Retinal pigment epithelial cell (primary cell): ENCODE measurements around the gene CECR2.

ENCODE experiments used
- DNase-seq: peaks from one replicate; pipeline ENCODE4 v3.0.0-alpha.2; 2010; ENCODE audit warnings: low read depth
- H3K4me3 ChIP-seq: 2 replicates; pipeline ENCODE4 v1.5.1; 2011; ENCODE audit warnings: mild to moderate bottlenecking, low read length, control low read depth, moderate library complexity
- CTCF ChIP-seq: conservative IDR thresholded peaks from 2 replicates; pipeline ENCODE4 v1.5.1; 2011; ENCODE audit warnings: low read depth, low read length, control low read depth, inconsistent platforms

CECR2 gene

GRCh38 chr22:17481424-17481823 is 112.2 kb downstream of the CECR2 start:
- DNase-seq = no peak
- H3K4me3 ChIP-seq = no peak overlapping the region
- no peak for TF ChIP-seq CTCF

DNA sequence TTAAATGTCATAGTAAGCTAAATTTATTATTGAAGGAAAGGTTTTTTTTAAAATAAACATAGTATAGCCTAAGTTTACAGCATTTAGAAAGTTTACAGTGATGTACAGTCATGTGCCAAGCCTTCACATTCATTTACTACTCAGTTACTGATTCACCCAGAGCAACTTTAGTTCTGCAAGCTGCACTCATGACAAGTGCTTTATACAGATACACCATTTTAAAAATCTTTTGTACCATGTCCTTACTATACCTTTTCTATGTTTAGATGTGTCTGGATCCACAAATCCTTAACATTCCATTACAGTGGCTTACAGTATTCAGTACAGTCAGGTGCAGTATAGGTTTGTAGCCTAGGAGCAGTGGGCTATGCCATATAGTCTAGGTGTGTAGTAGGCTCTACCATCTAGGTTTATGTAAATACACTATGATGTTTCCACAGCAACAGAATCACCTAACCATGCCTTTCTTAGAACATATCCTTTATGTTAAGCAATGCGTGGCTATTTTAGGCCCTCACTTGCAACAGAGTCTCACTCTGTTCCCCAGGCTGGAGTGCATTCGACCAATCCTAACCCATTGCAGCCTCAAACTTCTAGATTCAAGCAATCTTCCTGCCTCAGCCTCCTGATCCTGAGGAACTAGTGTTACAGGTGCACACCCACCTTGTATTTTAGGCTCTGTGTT is 114.6 kb downstream of the CECR2 start:
- no peak for TF ChIP-seq CTCF
- no peak for DNase-seq
- no peak overlapping the region for H3K4me3 ChIP-seq

GRCh38 chr22:17484608-17485007 is 115.3 kb downstream of the CECR2 start:
- DNase-seq = no peak
- TF ChIP-seq CTCF = no peak
- H3K4me3 ChIP-seq = no peak overlapping the region

DNA sequence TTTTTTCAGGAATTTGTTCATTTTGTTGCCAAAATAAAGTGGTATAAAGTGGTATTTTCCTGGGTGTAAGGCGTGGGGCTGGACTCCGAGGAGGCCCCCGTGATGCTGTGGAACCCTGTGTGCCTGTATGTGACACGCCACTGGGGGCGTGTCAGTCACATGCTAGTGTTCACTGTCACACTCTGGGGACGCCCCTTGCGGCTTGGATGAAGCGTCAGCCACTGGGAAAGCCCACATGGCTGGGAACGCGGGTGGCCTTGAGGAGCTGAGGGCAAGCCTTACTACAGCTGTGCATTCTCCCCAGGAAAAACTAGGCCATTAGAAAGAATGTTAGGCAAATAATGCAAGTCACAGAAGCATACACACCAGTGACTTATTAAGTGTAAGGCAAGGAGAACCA is 117.1 kb downstream of the CECR2 start:
- H3K4me3 ChIP-seq = no peak overlapping the region
- TF ChIP-seq CTCF = no peak
- no peak for DNase-seq

GRCh38 chr22:17486719-17487118 is 117.5 kb downstream of the CECR2 start:
- DNase-seq = no peak
- no peak overlapping the region for H3K4me3 ChIP-seq
- no peak for TF ChIP-seq CTCF

DNA sequence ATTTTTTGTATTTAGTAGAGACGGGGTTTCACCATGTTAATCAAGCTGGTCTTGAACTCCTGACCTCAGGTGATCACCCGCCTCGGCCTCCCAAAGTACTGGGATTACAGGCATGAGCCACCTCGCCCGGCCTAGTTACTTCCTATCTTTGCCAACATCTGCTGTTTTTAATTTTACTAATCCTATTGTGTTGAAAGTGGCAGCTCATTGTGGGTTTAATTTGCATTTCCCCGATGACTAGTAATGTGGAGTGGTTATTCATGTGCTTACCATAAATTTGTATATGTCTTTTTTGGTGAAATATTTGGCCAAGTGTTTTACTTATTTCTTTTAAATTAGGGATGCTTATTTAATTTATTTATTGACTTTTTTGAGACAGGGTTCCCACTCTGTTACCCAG is 119.8 kb downstream of the CECR2 start:
- TF ChIP-seq CTCF = no peak
- no peak for DNase-seq
- no peak overlapping the region for H3K4me3 ChIP-seq

DNA sequence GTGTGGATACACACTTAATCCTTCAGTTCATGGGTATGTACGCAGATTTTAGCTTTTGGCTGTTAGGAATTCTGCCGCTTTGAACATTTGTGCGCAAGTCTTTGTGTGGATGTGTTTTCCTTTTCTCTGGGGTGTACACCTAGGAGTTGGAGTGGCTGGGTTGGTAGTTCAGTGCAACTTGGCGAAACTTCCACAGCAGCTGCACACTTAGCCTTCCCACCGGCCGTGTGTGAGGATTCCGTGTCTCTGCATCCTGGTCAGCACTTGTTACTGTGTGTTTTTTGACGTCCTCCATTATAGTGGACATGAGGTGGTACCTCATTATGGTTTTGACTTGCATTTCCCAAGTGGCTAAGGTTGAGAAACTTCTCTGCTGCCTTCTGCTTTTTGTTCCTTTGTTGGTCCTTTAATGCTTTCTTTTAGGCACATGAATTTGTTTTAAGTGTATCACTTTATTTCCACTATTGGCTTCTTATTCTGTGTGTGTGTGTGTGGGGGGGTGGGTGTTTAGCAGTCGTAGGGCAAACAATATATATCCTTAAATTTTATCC is 121.9 kb downstream of the CECR2 start:
- no peak overlapping the region for H3K4me3 ChIP-seq
- DNase-seq = no peak
- TF ChIP-seq CTCF = no peak
